HCEC 1CT (cell line): Measurements from ENCODE around the gene BTBD7.
A peak's percentile ranks its signal among the peaks of the same experiment; 100 is the strongest.
"Not testable (repeated sequence)": the region's sequence is repeated elsewhere in the genome, so short reads cannot be mapped to it uniquely, and the experiment has no call there.

Source experiments
- DNase-seq: peaks from one replicate; pipeline ENCODE4 v3.0.0-alpha.2; 2017

The BTBD7 gene, protein sequence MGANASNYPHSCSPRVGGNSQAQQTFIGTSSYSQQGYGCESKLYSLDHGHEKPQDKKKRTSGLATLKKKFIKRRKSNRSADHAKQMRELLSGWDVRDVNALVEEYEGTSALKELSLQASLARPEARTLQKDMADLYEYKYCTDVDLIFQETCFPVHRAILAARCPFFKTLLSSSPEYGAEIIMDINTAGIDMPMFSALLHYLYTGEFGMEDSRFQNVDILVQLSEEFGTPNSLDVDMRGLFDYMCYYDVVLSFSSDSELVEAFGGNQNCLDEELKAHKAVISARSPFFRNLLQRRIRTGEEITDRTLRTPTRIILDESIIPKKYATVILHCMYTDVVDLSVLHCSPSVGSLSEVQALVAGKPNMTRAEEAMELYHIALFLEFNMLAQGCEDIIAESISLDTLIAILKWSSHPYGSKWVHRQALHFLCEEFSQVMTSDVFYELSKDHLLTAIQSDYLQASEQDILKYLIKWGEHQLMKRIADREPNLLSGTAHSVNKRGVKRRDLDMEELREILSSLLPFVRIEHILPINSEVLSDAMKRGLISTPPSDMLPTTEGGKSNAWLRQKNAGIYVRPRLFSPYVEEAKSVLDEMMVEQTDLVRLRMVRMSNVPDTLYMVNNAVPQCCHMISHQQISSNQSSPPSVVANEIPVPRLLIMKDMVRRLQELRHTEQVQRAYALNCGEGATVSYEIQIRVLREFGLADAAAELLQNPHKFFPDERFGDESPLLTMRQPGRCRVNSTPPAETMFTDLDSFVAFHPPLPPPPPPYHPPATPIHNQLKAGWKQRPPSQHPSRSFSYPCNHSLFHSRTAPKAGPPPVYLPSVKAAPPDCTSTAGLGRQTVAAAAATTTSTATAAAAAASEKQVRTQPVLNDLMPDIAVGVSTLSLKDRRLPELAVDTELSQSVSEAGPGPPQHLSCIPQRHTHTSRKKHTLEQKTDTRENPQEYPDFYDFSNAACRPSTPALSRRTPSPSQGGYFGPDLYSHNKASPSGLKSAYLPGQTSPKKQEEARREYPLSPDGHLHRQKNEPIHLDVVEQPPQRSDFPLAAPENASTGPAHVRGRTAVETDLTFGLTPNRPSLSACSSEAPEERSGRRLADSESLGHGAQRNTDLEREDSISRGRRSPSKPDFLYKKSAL

GRCh38 chr14:93332853-93333630 lies at the start of gene BTBD7:
TSS of gene BTBD7 (minus strand) at chr14:93333036. CDS start at chr14:93296051, 36,985 bp downstream.
- DNase-seq: peak; percentile 92

DNA sequence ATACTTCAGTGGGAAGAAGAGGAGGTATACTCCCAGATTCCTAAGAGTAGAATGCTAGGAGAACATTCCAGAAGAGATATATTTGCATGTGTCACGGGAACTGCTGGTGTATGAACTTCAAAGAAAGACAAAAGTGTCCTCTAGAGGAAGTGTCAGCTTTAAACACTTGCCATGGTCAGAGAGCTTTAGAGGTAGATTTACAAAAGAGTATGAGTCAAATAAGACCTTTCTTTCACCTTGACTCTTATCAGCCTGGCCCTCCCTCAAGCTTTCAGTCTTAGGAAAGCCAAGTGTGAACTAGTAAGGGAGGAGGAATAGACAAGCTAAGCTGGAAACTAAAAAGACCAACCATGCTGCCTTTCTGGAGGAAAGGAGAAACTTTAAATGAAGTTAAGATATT lies 48.8 kb upstream of the BTBD7 start:
- no peak for DNase-seq

GRCh38 chr14:93379831-93380230 lies 47.0 kb upstream of the BTBD7 start:
- DNase-seq: no peak

GRCh38 chr14:93375673-93376156 lies 42.9 kb upstream of the BTBD7 start:
- DNase-seq: no peak

GRCh38 chr14:93369713-93370266 lies 37.0 kb upstream of the BTBD7 start:
- no peak for DNase-seq

GRCh38 chr14:93368996-93369712 lies 36.3 kb upstream of the BTBD7 start:
- no peak for DNase-seq

DNA sequence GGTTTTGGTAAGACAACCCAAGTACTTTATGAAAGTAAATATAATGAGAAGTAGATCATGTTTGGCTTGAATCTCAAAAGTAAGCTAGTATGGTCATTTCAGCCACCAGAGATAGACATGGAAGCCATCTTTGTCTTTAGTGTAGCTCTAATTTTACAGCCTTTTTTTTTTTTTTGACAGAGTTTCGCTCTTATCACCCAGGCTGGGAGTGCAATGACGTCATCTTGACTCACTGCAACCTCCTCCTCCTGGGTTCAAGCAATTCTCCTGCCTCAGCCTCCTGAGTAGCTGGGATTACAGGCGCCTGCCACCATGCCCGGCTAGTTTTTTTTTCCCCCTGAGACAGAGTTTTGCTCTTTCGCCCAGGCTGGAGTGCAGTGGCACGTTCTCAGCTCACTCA lies 22.0 kb upstream of the BTBD7 start:
- not testable (repeated sequence) for DNase-seq

DNA sequence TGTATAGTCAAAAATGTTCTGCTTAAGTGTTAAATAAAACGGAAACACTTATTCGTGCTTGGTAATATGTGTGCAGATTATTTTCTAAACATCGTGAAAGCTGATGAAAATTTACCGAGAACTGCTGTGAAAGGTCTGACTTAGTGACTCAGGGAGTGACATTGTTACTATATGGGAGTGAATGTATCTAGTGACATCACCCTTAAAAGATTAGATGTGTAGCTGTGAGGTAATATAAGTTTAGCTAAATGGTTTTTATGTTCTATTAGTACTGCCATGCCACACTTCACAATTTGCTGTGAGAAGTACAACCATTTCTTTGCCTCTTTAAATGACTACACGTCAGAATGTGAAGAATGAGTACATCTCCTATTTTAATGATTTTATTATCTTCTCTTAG lies 15.5 kb upstream of the BTBD7 start:
- no peak for DNase-seq

- DNase-seq: no peak
Observed at GRCh38 chr14:93347850-93348249, 15.0 kb upstream of the BTBD7 start.

GRCh38 chr14:93346926-93347721 lies 14.3 kb upstream of the BTBD7 start, which contains the start of gene COX8C:
TSS of gene COX8C (plus strand) at chr14:93347182. CDS start at chr14:93347269, 87 bp downstream.
- DNase-seq: no peak

DNA sequence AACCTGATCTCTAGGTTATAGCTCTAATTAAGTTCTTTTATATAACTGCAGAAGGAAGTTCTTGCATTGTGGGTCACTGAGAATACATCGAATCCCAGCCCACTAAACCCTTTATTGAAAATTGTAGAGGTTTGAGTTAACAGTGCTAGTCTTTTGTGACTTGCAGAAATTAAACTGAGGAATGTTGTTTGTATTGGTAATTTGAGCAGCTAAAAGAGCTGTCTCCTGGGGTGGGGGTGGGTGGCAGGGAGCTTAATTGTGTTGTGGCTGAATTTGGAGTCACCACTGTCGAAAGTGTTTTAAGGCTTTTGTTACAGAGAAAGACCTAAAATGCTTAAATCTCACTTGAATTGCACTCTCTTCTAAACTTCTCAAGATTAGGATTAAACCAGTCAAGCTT lies 11.0 kb upstream of the BTBD7 start:
- no peak for DNase-seq

DNA sequence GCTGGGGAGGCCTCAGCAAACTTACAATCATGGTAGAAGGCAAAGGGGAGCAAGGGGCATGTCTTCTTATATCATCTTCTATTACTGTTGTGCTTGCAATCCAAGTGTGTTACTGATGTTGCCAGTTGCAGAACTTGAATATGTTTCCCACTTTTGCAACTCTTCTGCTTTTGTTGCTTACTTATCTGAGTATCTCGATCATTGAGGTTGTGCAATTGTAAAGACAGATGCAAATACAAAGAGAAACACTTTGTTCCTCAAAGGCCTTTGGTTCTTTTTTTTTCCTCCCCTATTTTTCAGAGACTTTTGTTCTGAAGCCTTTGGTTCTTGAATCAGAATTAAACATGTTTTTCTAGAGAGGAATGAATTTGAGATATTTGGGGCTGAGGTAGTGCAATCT lies 10.4 kb upstream of the BTBD7 start:
- no peak for DNase-seq

GRCh38 chr14:93337884-93338283 lies 5.0 kb upstream of the BTBD7 start:
- no peak for DNase-seq

DNA sequence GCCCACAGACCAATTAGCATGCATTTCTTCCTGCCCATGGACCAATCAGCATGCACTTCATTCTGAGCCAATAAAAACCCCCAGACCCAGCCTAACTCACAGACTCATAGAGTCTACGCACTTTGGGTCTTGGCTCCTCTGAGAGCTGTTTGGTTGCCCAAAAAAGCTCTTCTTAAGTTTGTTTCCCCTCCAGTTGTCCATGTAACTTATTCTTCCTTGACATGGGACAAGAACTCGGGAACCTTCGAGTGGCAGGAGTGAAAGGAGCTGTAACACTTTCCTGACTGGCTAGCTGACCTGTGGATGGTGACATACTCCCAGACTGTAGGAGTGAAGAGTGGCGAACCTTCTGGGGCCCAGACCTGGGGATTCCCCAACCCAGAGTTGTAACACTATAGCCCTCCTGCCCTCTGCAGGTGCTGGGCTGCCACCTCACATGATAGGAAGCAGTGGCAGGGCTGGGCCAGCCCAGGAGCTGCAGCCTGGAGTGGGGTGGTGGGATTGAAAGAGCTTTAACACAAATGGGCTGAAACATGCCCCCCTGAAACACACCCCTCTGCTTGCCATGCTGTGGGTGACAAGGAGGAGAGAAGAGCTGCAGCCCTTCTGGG lies 4.4 kb upstream of the BTBD7 start:
- no peak for DNase-seq

GRCh38 chr14:93333631-93334103 lies 831 bp upstream of the BTBD7 start:
- no peak for DNase-seq

- peak; percentile 23 for DNase-seq
Observed at GRCh38 chr14:93332397-93332852, 411 bp downstream of the BTBD7 start.

- DNase-seq: no peak
Observed at GRCh38 chr14:93331728-93332396, 974 bp downstream of the BTBD7 start.

- DNase-seq: no peak
Observed at GRCh38 chr14:93331002-93331727, 1.7 kb downstream of the BTBD7 start.
